ENCODE measurements around the gene BPIFB1. TPM values are rescaled to one million over a fixed set of nuclear protein-coding genes. Genes with fewer than 3 reads are reported as not detected.

BPIFB1 gene
- total RNA-seq, 1 donor from 2014 or later, result not detected

GRCh38 chr20:33322456-33322855, 39.4 kb downstream of the BPIFB1 start:
- H3K27me3 Mint-ChIP-seq (ENCODE audit: insufficient read depth, low read depth), result peaks cover 7% of the 10 kb centered on the region
- no peaks in the 10 kb centered on the region for H3K4me1 Mint-ChIP-seq

GRCh38 chr20:33323236-33323635, 40.2 kb downstream of the BPIFB1 start:
- Histone ChIP-seq H3K27me3 (no peaks in the 10 kb centered on the region), H3K4me1 (no peaks in the 10 kb centered on the region), H3K4me2 (no peak overlapping the region), H3K36me3 (no peaks in the 10 kb centered on the region), H3K4me3 (no peak overlapping the region), H2AFZ (replicated peaks) (no peak overlapping the region), H3K27ac (no peak overlapping the region), H3F3A (ENCODE audit: low read depth) (no peaks in the 10 kb centered on the region), H3K9ac (no peak overlapping the region), H3K79me2 (ENCODE audit: low read depth) (no peaks in the 10 kb centered on the region), H3K9me3 (ENCODE audit: low read depth) (no peaks in the 10 kb centered on the region), H4K20me1 (ENCODE audit: low read depth) (no peaks in the 10 kb centered on the region)
- no peaks in the 10 kb centered on the region for H3K9me3 Mint-ChIP-seq
- no peaks in the 10 kb centered on the region for H3K36me3 Mint-ChIP-seq
- no peaks in the 10 kb centered on the region for H3K4me1 Mint-ChIP-seq
- H3K27ac Mint-ChIP-seq, result no peak overlapping the region
- TF ChIP-seq EZH2phosphoT487 (IDR thresholded peaks at IDR 0.05), result no peak
- no peak for TF ChIP-seq CTCF (IDR thresholded peaks at IDR 0.05)
- TF ChIP-seq EZH2 (IDR thresholded peaks at IDR 0.05), result no peak
- peaks cover 7% of the 10 kb centered on the region for H3K27me3 Mint-ChIP-seq (ENCODE audit: insufficient read depth, low read depth)
- no peak overlapping the region for H3K4me3 Mint-ChIP-seq
- DNase-seq (ENCODE audit: low spot score), result no peak

More at GRCh38 chr20:33322456-33322855, 39.4 kb downstream of the BPIFB1 start:
- H3K4me3 Mint-ChIP-seq, result no peak overlapping the region
- no peaks in the 10 kb centered on the region for H3K9me3 ChIP-seq (ENCODE audit: low read depth)
- H3K27me3 ChIP-seq, result no peaks in the 10 kb centered on the region
- DNase-seq (ENCODE audit: low spot score), result no peak
- H3K9me3 Mint-ChIP-seq, result no peaks in the 10 kb centered on the region
- no peaks in the 10 kb centered on the region for H3F3A ChIP-seq (ENCODE audit: low read depth)
- H4K20me1 ChIP-seq (ENCODE audit: low read depth), result no peaks in the 10 kb centered on the region
- no peak overlapping the region for H3K27ac Mint-ChIP-seq
- H3K36me3 Mint-ChIP-seq, result no peaks in the 10 kb centered on the region
- H3K4me1 ChIP-seq, result no peaks in the 10 kb centered on the region
- H2AFZ ChIP-seq (replicated peaks), result no peak overlapping the region
- TF ChIP-seq EZH2 (IDR thresholded peaks at IDR 0.05) (no peak), CTCF (IDR thresholded peaks at IDR 0.05) (no peak), EZH2phosphoT487 (IDR thresholded peaks at IDR 0.05) (no peak)
- H3K36me3 ChIP-seq, result no peaks in the 10 kb centered on the region
- no peak overlapping the region for H3K9ac ChIP-seq
- H3K27ac ChIP-seq, result no peak overlapping the region
- no peak overlapping the region for H3K4me3 ChIP-seq
- no peak overlapping the region for H3K4me2 ChIP-seq
- no peaks in the 10 kb centered on the region for H3K79me2 ChIP-seq (ENCODE audit: low read depth)

- TF ChIP-seq EZH2phosphoT487 (IDR thresholded peaks at IDR 0.05) (no peak), CTCF (IDR thresholded peaks at IDR 0.05) (no peak), EZH2 (IDR thresholded peaks at IDR 0.05) (no peak)
- no peak overlapping the region for H3K4me2 ChIP-seq
- Mint-ChIP-seq H3K36me3 (no peaks in the 10 kb centered on the region), H3K9me3 (no peaks in the 10 kb centered on the region), H3K27ac (no peak overlapping the region), H3K4me3 (no peak overlapping the region), H3K4me1 (peaks cover 6% of the 10 kb centered on the region), H3K27me3 (ENCODE audit: insufficient read depth, low read depth) (peaks cover 5% of the 10 kb centered on the region)
- H4K20me1 ChIP-seq (ENCODE audit: low read depth), result no peaks in the 10 kb centered on the region
- no peak overlapping the region for H3K4me3 ChIP-seq
- no peaks in the 10 kb centered on the region for H3K36me3 ChIP-seq
- H3K9me3 ChIP-seq (ENCODE audit: low read depth), result no peaks in the 10 kb centered on the region
- no peaks in the 10 kb centered on the region for H3F3A ChIP-seq (ENCODE audit: low read depth)
- H3K4me1 ChIP-seq, result peaks cover 8% of the 10 kb centered on the region
- no peaks in the 10 kb centered on the region for H3K27me3 ChIP-seq
- H3K9ac ChIP-seq, result no peak overlapping the region
- H3K27ac ChIP-seq, result no peak overlapping the region
- no peak overlapping the region for H2AFZ ChIP-seq (replicated peaks)
- DNase-seq (ENCODE audit: low spot score), result no peak
- H3K79me2 ChIP-seq (ENCODE audit: low read depth), result no peaks in the 10 kb centered on the region
Observed at GRCh38 chr20:33325350-33325749, 42.3 kb downstream of the BPIFB1 start.

Measured in neural progenitor cell (in vitro differentiated cells).